ENCODE results near the gene CDC20.
A peak's percentile ranks its signal among the peaks of the same experiment; 100 is the strongest.
"Not testable (repeated sequence)": the region's sequence is repeated elsewhere in the genome, so short reads cannot be mapped to it uniquely, and the experiment has no call there.

CDC20 gene

GRCh38 chr1:43358121-43358745, 548 bp upstream of the CDC20 start:
- peak; percentile 12 for DNase-seq (ENCODE audit: low spot score)

GRCh38 chr1:43359696-43360095, 915 bp downstream of the CDC20 start:
- no peak for DNase-seq (ENCODE audit: low spot score)

GRCh38 chr1:43360616-43361015, 1.8 kb downstream of the CDC20 start:
- DNase-seq (ENCODE audit: low spot score), result no peak

GRCh38 chr1:43363283-43363934, 4.6 kb downstream of the CDC20 start:
- DNase-seq (ENCODE audit: low spot score), result no peak

- no peak for DNase-seq (ENCODE audit: low spot score)
Observed at GRCh38 chr1:43363935-43364525, 5.2 kb downstream of the CDC20 start.

GRCh38 chr1:43365678-43366077, 6.9 kb downstream of the CDC20 start:
- no peak for DNase-seq (ENCODE audit: low spot score)

- DNase-seq (ENCODE audit: low spot score), result no peak
Observed at GRCh38 chr1:43366179-43366578, 7.4 kb downstream of the CDC20 start.

- DNase-seq (ENCODE audit: low spot score), result no peak
Observed at GRCh38 chr1:43366601-43367025, 7.8 kb downstream of the CDC20 start.

GRCh38 chr1:43367026-43367903, 8.5 kb downstream of the CDC20 start:
- no peak for DNase-seq (ENCODE audit: low spot score)

GRCh38 chr1:43367904-43368645, 9.3 kb downstream of the CDC20 start, which contains the start of gene ELOVL1:
TSS of gene ELOVL1 (minus strand) at chr1:43368011. CDS start at chr1:43365609, 2,402 bp downstream.
- peak; percentile 86 for DNase-seq (ENCODE audit: low spot score)

GRCh38 chr1:43368646-43369020, 9.9 kb downstream of the CDC20 start:
- DNase-seq (ENCODE audit: low spot score), result no peak

GRCh38 chr1:43369779-43370178, 11.0 kb downstream of the CDC20 start:
- not testable (repeated sequence) for DNase-seq (ENCODE audit: low spot score)

GRCh38 chr1:43370564-43370963, 11.8 kb downstream of the CDC20 start:
- no peak for DNase-seq (ENCODE audit: low spot score)

GRCh38 chr1:43372172-43372571, 13.4 kb downstream of the CDC20 start:
- DNase-seq (ENCODE audit: low spot score), result no peak

GRCh38 chr1:43373066-43373940, 14.5 kb downstream of the CDC20 start:
- no peak for DNase-seq (ENCODE audit: low spot score)

GRCh38 chr1:43376723-43377235, 18.0 kb downstream of the CDC20 start:
- DNase-seq (ENCODE audit: low spot score), result no peak

- DNase-seq (ENCODE audit: low spot score), result no peak
Observed at GRCh38 chr1:43377831-43378230, 19.1 kb downstream of the CDC20 start.

GRCh38 chr1:43379476-43379875, 20.7 kb downstream of the CDC20 start:
- DNase-seq (ENCODE audit: low spot score), result no peak

- no peak for DNase-seq (ENCODE audit: low spot score)
Observed at GRCh38 chr1:43381612-43382011, 22.8 kb downstream of the CDC20 start.

GRCh38 chr1:43382027-43382779, 23.4 kb downstream of the CDC20 start:
- DNase-seq (ENCODE audit: low spot score), result no peak

All from CD4-positive, alpha-beta T cell treated with Interleukin-15 for 4 hours (primary cell).